ENCODE measurements around the gene LRRC8D. TPM values are rescaled to one million over a fixed set of nuclear protein-coding genes. Genes with fewer than 3 reads are reported as not detected.

Gene LRRC8D
- total RNA-seq, 1 experiment from 2014 or later, result 37.2 TPM

- no peak overlapping the region for H2BK12ac ChIP-seq (ENCODE audit: insufficient read length, low read depth, low read length)
- no peaks in the 10 kb centered on the region for H3K9me3 Mint-ChIP-seq
- no peak overlapping the region for H3K4me3 Mint-ChIP-seq
- no peak overlapping the region for H3K14ac ChIP-seq (ENCODE audit: insufficient read depth, low read length)
- peaks cover 2% of the 10 kb centered on the region; the same call in 1 of the 2 replicates for H3K27me3 ChIP-seq (ENCODE audit: insufficient read depth, low read length)
- no peak overlapping the region for H3T11ph ChIP-seq (ENCODE audit: low read length)
- no peak overlapping the region for H3K27ac ChIP-seq (ENCODE audit: insufficient read length, low read depth, low read length)
- H4K91ac ChIP-seq (ENCODE audit: insufficient read length, low read depth, low read length), result no peak overlapping the region
- no peak overlapping the region for H3K4ac ChIP-seq (ENCODE audit: low read depth, low read length)
- peaks cover 22% of the 10 kb centered on the region for H3K27me3 Mint-ChIP-seq (ENCODE audit: low read depth)
- H3K9ac ChIP-seq (ENCODE audit: extremely low read depth, insufficient read length, low read length), result no peak overlapping the region
- no peak for DNase-seq
- no peak overlapping the region for H2AK5ac ChIP-seq (ENCODE audit: insufficient read length, low read length)
- peaks cover 6% of the 10 kb centered on the region; the same call in 1 of the 2 replicates for H3K4me1 ChIP-seq (ENCODE audit: insufficient read depth, low read length)
- no peaks in the 10 kb centered on the region for H3K9me3 ChIP-seq (ENCODE audit: control insufficient read depth, low read depth, low read length)
- no peaks in the 10 kb centered on the region for H3K79me2 ChIP-seq (ENCODE audit: insufficient read depth, low read length)
- H3K56ac ChIP-seq (ENCODE audit: insufficient read length, low read depth, low read length), result no peak overlapping the region
- no peaks in the 10 kb centered on the region for H4K20me1 ChIP-seq (ENCODE audit: control insufficient read depth, insufficient read depth, insufficient read length)
- no peak overlapping the region for H2BK20ac ChIP-seq (ENCODE audit: low read depth, low read length, poor library complexity, severe bottlenecking)
- H3K4me1 Mint-ChIP-seq, result peaks cover 30 to 33% of the 10 kb centered on the region in 2 experiments
- no peak overlapping the region for H2BK15ac ChIP-seq (ENCODE audit: low read depth, low read length)
- H4K5ac ChIP-seq (ENCODE audit: insufficient read length, low read depth, low read length), result no peak overlapping the region
- H3K4me2 ChIP-seq (ENCODE audit: insufficient read depth, insufficient read length, low read length), result no peak overlapping the region
- H4K8ac ChIP-seq (replicated peaks; ENCODE audit: insufficient read length, low read depth, low read length), result no peak overlapping the region
- H2AFZ ChIP-seq (ENCODE audit: low read length), result no peak overlapping the region
- H3K36me3 Mint-ChIP-seq (ENCODE audit: insufficient read depth in 1 of 3, low read depth in 3 of 3), result no peaks in the 10 kb centered on the region
- no CpG with 5 or more reads among the region's 3 CpGs for WGBS (ENCODE audit: extremely low coverage, insufficient read length, low lambda C conversion rate)
- no peak overlapping the region for H3K27ac Mint-ChIP-seq
- TF ChIP-seq, protein P1, sequence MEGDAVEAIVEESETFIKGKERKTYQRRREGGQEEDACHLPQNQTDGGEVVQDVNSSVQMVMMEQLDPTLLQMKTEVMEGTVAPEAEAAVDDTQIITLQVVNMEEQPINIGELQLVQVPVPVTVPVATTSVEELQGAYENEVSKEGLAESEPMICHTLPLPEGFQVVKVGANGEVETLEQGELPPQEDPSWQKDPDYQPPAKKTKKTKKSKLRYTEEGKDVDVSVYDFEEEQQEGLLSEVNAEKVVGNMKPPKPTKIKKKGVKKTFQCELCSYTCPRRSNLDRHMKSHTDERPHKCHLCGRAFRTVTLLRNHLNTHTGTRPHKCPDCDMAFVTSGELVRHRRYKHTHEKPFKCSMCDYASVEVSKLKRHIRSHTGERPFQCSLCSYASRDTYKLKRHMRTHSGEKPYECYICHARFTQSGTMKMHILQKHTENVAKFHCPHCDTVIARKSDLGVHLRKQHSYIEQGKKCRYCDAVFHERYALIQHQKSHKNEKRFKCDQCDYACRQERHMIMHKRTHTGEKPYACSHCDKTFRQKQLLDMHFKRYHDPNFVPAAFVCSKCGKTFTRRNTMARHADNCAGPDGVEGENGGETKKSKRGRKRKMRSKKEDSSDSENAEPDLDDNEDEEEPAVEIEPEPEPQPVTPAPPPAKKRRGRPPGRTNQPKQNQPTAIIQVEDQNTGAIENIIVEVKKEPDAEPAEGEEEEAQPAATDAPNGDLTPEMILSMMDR (conservative IDR thresholded peaks at IDR 0.05), result no peak
- H3K18ac ChIP-seq (ENCODE audit: insufficient read length, low read depth, low read length), result no peak overlapping the region
- no peaks in the 10 kb centered on the region for H3K23me2 ChIP-seq (ENCODE audit: insufficient read length, low read depth, low read length, poor library complexity, severe bottlenecking)
- H3K79me1 ChIP-seq (ENCODE audit: insufficient read depth, low read depth, low read length, poor library complexity, severe bottlenecking), result no peaks in the 10 kb centered on the region
- no peak overlapping the region for H2BK120ac ChIP-seq (ENCODE audit: low read depth, low read length, poor library complexity, severe bottlenecking)
- no peak overlapping the region for H2BK5ac ChIP-seq (ENCODE audit: insufficient read length, low read length)
- no peak overlapping the region for H3K23ac ChIP-seq (ENCODE audit: insufficient read length, low read depth, low read length)
Measured at GRCh38 chr1:89806616-89807015, 14.2 kb upstream of the LRRC8D start.

All from H9 (cell line).